HG03565 (cell line): ENCODE results near the gene ARHGAP42.

Experiments
- ATAC-seq: cut with Tn5 transposase; IDR thresholded peaks from one replicate; pipeline ENCODE4 v1.9.1; 2021; ENCODE audit warnings: mild to moderate bottlenecking, moderate library complexity; ENCODE audit not compliant: unreplicated experiment

The ARHGAP42 gene

DNA sequence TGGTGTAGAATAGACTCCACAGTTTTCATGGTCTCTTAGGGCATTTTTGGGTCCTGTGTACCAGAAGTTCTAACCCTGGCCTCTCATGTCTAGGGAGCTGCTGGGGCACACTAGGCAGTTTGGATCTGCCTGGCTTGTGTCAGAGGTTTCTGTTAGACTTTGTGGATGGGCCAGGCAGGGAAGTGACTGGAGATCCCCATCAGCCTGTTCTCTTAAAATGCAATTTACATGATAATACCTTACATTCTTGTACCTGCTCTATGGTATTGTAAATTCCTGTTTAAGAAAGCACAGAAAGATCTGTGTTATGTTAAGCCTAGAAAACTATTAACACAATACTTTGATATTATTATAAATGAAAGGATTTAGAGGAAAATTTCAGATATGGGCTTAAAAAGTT is 104.0 kb downstream of the ARHGAP42 start:
- no peak for ATAC-seq

DNA sequence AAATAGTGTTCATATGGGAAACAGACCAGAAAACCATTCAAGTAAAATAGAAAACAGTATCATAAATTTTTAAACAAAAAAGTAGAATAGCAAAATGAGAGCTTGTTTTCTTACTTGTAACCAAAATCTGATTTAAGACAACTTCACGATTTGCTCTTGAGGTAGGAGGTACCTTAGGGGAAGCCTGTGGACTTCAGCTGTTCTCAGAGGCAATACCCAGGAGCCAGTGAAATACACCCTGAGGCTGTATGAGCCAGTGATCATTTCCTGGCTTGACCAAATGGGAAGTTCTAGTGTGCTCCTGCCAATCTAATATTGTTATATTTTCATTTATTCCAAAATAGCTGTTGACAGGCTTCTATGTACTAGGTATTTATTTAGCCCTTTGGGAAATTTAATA is 104.8 kb downstream of the ARHGAP42 start:
- ATAC-seq = no peak

DNA sequence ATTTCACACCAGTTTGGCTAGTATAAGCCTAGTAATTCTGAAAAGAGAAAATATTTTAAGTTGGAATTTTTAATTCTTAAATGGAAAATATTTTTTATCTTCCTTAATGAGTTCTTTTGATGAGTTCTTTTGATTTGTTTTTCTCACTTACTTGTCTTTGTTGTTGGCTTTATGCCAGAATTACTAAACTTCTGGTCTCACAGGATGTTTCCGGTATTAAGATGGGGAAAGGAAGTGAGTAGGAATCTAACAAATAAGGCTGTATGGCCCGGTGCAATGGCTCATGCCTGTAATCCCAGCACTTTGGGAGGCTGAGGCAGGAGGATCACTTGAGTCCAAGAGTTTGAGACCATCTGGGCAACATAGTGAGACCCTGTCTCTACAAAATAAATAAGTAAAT is 106.4 kb downstream of the ARHGAP42 start:
- ATAC-seq = no peak

DNA sequence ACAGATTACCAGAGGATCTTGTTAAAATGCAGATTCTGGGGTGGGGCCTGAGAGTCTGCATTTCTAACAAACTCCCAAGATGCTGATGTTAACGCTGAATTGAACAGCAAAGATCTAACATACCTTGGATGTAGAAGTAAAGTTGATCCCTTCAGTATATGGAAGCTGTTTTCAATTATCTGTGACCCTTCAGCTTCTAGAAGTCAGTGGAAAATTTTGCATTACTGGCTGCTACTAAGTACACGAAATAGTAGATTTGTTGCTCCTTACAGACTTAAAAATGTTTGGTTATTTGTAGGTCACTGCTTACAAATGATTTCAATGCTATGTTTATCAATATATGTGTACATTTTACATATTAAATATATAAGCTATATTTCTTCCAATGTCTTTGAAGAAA is 107.4 kb downstream of the ARHGAP42 start:
- ATAC-seq = no peak

DNA sequence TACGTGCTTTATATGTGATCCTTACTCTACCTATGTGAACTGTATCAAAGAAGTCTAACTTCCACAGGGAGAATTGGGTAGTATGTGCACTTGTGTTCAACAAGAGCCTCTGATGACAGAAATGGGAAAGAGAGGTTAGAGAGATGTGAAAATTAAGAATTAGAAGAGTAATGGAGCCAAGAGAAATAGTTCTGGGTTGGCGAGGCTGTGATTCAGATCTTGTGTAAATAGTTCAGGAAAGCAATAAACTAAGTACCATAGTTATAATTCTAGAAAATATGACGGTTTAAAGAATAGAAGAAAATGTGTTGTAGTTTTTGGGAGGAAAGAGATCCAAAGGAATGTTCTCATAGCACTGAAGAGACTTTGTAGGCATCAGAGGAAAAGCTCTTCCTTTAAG is 112.4 kb downstream of the ARHGAP42 start:
- ATAC-seq = no peak

DNA sequence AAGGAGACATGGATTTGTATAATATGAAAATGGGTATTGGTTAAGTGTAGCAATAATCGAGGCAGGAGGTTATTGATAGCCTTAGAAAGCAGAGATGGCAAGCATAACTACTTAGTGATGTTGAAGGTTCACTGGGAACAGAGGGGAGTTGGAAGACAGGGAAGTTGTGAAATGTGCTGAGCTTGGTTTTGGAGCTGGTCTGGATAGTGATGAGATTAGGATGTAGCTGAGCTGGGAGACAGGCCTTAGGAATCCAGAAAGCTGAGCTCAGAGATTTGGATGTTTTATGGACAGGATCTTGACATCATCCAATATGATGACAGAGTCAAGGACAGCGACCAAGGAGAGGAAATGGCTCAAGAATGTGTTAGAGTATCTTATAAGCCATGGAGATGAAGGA is 113.1 kb downstream of the ARHGAP42 start:
- no peak for ATAC-seq

DNA sequence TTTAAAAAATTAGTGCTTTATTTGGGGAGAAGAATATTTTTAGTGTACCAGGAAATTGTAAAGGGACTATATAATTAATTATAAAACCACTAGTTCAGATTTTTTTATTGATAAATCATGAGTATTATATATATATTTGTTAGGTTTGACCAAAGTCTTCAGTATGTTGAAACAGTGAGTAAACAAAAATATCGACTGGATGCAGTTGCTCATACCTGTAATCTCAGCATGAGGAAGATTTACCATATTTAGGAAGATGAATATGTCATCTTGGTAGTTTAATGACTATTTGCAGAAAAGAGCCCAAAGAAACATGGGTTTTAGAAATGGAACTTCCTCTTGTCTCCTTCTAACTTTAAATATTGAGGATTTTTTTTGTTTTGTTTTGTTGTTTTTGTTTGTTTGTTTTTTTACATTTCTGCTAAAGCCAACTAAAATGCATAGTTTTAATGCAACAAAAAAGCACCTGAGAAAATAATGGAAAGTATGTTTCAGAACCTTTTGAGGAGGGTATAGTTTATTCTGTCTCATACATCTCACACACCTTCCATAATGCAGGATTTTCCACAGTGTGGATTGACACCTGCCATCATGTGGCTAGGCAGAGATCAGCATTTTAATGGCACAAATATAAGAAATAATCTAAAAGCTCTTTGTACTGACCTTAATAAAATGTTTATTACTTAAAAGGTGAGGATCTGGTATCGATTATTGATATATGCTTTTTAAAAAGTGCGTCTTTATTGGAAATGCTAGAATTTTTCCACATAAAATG is 114.3 kb downstream of the ARHGAP42 start:
- no peak for ATAC-seq

DNA sequence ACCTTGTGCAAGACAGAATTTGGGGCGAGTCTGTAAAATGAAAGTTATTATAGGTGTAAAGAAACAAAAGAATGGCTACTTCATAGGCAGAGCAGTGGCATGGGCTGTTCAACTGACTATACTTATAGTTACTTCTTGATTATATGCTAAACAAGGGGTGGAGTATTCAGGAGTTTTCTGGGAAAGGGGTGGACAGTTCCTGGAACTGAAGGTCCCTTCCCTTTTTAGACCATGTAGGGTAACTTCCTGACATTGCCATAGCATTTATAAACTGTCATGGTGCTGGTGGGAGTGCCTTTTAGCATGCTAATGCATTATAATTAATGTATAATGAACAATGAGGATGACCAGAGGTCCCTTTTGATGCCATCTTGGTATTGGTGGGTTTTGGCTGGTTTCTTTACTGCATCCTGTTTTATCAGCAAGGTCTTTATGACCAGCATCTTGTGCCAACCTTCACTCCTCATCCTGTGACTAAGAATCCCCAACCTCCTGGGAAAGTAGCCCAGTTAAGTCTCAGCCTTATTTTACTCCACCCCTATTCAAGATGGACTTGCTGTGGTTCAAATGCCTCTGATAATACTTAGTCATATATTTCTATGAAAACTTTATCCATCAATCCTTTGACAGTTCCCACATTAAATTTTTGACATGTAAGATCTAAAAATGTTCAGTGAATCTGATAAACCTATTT is 118.6 kb downstream of the ARHGAP42 start:
- no peak for ATAC-seq

DNA sequence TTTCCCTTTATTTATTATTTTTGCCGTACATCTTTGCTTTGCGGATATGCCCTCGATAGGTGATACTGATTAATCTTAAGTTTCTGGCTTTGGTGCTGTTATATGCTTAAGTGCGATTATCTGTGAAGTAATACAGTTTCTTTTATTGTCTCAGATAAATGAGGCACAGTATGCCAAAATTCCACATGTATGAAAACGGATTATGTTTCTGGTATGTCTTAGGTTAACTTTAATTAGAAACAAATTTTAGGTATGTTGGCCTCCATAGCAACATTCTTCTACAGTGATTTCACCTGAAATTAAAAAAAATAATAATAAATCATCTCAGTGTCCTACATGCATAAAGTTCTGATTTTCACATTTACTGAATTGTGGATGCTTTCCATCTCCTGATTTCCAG is 119.2 kb downstream of the ARHGAP42 start:
- no peak for ATAC-seq

DNA sequence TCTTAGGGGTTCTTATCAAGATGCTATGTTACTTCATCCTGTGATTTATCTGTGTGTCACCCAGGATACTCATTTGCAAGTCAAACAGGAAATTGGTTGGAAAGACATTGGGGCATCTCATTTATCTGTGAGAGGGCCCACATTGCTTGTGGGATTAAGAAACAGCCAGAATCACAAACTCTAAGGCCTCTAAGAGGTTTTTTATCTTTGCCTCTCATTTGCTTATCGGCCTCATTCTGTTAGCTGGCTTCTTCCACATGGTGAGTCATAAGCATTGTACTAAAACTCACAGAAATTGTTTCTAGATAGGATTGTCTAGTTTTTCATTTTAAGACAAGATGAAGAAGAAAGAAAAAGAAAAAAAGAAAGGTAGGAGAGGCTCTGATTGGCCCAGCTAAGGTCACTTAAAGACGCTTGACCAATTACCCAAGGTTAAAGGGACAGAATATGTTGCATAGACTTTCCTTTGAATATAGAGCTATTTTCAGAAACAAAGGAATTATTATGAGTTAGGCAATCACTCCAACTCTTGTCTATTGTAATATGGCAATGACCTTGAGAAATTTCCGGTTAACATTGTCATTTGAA is 121.9 kb downstream of the ARHGAP42 start:
- ATAC-seq = no peak

DNA sequence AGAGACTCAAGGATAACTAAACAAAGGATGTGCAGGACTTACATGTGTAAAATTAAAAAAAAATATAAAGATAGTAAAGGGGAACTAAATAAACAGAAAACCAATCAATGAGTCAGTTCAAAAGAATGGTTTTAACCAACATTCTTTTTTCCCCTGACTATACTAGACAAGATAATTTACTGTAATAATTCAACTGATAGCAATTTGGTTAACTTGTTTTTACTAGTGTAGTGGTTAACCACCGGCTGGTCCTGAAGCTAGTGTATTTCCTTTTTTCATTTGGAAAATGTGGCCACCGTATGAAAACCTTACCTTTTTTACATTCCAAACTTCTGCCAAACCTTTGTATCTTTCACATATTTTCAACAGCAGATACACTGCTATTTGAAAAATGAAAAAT is 123.1 kb downstream of the ARHGAP42 start:
- no peak for ATAC-seq

DNA sequence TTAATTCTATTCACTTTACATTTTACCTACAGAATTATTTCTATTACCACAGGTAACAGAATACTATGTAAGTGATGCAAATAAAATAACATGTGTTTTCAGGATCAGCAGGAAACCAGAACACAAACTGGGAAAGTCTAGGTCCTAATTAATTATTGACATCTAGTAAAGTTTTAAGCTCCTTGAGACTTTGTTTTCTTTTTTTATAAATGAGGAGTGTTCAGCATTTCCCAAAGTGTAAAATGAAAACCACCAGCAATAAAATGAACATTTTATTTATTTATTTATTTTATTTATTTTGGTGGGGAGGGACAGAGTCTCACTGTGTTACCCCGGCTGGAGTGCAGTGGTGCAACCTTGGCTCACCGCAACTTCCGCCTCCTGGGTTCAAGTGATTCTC is 123.6 kb downstream of the ARHGAP42 start:
- ATAC-seq = no peak

DNA sequence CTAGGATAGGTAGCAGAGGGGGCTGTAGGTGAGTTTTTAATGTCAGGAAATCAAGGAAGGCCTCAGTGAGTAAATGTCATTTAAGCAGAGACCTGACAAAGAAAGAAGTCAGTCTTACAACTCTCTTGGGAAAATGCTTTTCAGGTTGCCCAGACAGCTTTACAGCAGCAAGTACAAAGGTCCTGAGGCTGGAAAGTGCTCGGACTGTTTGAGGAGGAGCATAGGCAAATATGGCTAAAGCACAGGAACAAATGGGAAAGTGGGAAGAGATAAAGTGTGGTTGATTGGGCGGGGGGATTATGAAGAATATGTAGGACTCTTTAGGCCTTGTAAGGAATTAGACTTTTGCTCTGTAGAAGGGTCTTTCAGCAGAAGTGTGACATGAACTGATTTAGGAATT is 125.4 kb downstream of the ARHGAP42 start:
- no peak for ATAC-seq

DNA sequence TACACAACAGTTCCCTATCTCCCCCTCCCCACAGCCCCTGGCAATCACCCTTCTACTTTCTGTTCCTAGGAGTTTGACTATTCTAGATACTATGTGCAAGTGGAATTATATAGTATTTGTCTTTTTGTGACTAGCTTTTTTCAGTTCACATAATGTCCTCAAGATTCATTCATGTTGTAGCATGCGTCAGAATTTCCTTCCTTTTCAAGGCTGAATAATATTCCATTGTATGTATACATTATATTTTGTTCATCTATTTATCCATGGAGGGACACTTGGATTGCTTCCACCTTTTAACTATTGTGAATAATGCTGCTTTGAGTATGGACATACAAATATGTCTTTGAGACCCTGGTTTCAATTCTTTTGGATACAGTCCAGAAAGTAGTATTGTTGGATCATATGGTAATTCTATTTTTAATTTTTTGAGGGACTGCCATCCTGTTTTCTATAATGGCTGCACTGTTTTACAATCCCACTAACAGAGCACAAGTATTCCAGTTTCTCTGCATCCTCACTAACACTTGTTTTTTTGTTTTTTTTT is 128.8 kb downstream of the ARHGAP42 start:
- ATAC-seq = no peak

DNA sequence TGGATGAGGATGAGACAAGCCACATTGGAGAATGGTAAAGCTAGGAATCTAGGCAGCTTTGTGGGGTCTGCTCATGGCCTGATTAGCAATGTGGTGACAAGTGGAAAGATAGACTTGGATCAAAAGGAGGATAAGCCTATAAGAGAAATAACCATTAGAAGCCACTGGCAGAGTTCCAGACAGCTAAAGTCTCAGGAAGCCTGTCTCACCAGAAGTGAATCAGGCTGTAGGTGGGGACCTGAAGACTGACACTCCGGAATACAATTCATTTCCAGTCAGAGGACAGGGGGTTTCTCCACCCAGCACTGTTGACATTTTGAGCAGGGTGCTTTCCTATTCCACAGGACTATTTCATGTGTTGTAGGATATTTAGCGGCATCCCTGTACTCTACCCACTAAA is 129.7 kb downstream of the ARHGAP42 start:
- ATAC-seq = no peak

DNA sequence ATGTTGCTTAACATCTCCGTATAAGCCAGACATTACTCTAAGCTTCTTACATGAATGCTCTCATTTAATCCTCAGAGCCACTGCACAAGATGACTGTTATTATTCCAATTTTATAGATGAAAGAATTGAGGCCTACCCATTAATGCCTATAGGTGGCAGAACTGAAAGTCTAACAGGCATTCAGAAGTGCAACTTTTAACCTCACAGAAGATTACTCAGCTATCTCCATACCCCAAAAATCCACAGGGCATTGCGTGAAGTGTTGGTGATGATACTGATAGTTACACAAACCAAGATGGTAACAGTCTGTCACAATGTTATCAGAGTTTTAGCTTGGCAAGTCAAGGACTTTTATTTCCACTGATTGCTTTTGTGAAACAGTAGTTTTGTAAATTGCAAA is 130.5 kb downstream of the ARHGAP42 start:
- ATAC-seq = no peak

DNA sequence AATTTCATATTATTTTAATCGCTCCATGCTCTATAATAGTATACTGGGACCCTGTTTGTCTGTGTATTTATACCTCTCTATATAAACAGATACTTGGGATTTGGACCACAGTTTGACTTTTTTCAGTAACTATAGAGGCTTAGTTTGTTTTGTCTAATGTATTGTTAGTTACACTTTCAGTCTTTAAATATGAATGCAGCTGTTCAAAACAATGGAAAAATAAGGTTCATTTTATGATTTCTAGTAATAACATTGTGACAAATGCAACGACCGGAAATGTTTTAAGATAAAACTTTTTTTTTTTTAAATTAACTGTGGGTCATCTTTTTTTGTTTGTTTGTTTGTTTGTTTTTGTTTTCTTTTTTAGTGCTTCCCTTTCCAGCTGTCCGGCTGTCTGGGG is 133.5 kb downstream of the ARHGAP42 start:
- no peak for ATAC-seq

DNA sequence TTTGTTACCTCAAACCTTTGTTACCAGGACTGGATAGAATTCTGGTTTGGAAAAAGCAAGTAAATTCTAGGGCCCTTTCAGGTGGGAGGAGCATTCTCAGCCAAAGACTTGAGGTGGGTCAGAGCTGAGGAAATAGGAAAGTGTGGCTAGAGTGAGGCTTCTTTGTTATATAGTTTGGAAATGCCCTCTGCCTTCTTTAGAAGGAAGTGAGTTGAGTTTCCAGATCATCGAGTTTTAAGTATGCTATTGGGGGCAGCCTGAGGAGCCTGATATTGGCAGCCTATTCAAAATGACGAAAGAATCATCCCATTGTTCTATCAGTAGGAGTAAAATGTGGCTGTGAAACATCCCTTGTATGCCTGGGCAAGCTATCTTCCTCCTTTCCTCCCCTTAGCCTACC is 134.1 kb downstream of the ARHGAP42 start:
- no peak for ATAC-seq

DNA sequence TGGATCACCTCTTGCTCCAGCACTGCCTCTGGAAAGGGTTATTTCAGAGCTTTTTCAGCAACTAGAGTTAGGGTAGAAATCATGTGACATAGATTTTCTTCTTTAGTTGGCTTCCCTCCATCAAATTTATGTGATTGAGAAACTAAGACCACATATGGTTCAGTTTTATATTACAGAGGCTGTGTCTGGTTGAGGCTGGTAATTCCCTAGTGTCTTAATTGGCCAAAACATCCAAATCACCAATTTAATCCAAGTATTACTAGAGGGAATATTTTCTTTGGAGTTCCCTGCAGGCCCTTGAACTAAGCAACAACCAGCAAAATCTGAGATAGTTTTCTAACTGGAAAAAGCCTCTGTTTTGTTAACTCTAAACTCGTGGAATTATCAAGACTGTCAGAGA is 136.3 kb downstream of the ARHGAP42 start:
- no peak for ATAC-seq

DNA sequence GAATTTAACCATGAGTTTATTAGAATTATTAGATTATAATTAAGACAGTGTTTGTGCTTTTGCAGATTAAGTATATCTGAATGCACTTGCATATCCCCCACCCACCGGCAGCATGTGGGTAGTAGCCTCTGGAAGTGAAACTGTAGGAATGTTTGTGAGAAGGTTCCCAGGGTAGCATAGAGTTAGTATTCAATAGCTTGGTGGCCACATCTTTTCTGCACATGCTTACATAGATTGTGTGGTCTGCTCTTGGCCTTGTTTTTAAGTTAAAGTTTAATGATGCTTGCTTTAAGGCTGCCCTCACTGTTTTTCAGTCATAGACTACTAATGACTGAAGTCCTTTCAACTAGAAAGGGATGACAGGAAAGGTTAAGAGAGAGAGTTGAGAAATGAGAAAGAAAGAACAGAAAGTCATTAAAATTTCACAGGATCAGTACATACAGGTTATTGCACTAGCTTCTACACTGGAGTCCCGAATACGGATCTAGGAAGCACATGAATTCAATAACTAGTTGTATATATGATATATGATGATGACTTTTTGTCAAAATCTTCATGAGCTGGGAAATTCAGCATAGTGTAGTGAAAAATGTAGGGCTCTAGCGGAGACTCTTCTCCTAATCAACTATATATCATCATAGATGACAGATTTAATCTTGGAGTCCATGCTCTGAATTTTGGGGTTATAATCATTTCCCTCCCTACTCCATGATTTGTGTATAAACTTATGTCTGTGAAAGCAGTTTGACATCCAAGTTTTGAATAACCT is 137.1 kb downstream of the ARHGAP42 start:
- no peak for ATAC-seq

DNA sequence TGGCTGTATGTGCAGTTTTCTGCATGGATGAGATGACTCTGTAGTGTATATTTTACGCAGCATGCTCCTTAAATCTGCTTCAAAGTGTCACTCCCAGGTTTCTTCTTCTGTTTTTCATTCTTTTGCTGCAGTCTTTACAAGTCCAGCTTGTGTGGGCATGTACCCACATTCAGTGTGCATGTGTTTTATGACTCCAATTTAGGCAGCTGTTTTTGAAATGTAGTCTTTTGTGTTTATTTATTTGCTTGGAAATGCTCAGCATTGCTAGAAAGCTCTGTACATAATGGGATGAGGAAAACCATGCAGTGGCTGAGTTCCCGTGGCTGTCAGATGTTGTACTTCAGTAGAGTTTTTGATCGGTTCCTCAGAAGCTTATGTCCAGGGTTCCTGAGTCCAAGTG is 138.5 kb downstream of the ARHGAP42 start:
- no peak for ATAC-seq
